ENCODE data around the gene CAMK2G. TPM values are rescaled to one million over a fixed set of nuclear protein-coding genes. Genes with fewer than 3 reads are reported as not detected.
A peak's percentile ranks its signal among the peaks of the same experiment; 100 is the strongest.

Gene CAMK2G
- total RNA-seq, 1 donor from 2014 or later = 56.1 TPM

DNA sequence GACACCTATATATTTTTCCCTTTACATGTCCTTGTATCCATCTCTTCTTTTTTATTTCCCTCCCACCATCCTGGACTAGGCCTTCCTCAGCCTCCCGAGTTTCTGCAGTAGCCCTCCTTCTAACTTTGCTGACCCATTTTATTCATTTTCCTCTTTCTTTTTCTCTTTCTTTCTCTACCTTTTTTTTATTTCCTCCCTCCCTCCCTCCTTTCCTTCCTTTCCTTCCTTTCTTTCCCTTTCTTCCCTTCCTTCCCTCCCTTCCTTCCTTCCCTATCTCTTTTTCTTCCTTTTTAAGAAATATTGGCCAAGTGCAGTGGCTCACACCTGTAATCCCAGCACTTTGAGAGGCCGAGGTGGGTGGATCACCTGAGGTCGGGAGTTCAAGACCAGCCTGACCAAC lies 9.7 kb upstream of the CAMK2G start:
- no peak for DNase-seq (ENCODE audit: low spot score)

DNA sequence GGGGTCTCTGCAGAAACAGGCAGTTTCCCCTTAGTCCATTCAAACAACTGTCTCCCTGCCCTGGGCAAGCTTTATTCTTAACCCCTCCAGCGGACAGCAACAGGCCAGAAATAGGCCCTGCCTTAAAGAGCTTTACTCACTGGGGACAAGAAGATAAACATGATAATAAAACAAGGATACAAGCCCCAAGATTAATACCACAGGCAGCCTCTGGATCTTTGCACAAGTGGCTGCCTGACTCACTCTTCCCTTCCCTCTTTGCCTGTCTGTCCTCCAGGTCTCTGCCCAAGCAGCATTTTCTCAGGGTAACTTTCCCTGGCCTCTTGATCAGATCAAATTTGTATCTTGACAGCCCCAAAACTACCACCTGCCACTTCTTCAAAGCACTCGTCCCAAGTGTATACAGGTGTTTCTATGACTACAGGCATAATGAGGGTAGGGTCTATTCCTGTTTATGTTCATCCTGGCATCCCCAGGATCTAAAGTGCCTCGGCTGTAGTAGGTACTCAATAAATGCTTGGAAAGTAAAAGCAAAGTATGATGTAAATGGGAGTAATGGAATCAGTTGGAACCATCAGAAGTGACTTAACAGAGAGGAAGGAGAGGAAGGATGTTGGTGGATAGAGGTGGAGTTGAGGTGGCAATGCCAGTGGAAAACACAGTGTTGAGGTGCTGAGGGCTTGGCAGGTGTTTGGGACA lies 7.0 kb upstream of the CAMK2G start:
- DNase-seq (ENCODE audit: low spot score) = no peak

DNA sequence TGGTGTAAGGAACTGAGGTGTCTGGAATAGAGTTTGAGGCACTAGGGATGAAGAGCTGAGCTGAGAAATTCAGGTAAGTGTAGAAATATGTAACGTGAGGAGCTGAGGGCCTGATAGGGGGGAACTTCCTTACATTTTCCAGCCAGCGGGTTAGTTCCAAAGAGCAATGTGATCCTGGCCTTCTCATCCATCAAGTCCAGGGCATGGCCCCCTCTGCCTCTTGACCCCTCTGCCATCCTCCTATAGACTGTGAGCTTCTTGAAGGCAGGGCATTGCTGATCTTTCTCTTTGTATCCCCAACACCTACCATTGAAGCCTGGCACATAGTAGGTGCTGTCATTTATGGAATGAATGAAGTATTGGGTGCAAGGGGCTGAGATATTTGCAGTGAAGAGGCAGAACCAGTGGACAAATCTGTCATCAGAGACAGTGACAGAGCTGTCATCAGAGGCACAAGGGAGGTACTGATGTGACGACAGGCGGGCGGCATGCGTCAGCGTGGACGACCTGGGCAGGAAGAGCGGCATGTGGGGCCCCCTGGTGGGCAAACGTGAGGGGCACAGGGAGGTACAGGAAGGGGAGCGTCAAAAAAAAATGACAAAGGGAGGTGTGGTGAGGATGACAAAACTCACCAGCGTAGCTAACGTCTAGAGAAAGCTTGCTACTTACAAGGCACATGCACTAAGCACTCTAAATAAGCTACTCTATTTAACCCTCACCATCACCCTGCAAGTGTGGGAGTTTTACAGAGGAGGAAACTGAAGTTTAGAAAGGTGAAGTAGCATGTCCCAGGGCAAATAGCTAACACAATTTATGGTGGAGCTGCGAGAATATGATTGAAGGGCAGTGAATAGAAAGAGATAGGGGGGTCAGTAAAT lies 5.2 kb upstream of the CAMK2G start:
- DNase-seq (ENCODE audit: low spot score) = peak; percentile 80

DNA sequence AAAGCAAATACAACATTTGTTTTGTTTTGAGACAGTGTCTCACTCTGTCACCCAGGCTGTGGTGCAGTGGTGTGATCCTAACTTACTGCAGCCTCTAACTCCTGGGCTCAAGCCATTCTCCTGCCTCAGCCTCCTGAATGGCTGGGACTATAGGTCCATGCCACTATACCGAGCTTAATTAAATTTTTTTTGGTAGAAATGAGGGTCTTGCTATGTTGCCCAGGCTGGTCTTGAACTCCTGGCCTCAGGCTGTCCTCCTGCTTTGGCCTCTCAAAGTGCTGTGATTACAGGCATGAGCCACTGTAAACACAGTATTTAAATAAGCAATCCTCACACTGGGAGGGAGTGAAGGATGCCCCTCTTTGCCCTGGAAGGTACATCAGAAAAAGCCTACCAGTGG lies 4.0 kb upstream of the CAMK2G start:
- DNase-seq (ENCODE audit: low spot score) = no peak

DNA sequence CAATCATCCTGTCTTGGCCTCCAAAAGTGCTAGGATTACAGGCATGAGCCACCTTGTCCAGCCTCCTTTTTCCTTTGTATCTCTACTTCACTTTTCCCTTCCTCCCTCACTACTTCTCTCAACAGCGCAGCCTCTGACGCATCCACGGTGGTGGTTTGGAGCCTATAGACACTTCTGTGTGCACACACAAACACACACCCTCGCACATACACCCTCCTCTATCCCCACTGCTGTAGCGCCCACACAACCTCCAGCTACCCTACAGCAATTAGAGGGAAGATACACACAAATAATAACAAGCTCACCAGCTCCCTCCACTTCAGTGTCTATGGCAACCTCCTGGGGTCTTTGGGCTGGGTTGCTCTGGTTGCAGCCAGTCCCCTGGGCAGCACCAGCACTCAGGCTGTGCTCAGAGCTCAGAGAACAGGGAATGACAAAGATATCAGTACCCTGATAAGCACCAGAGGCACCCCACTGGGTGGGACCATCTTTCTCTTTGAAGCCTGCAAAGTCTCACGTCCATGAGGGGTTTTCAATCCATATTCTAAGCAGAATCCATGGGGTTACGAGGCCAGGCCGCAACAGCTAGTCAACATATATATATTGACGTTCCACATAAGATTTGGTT lies 3.3 kb upstream of the CAMK2G start:
- DNase-seq (ENCODE audit: low spot score) = no peak

DNA sequence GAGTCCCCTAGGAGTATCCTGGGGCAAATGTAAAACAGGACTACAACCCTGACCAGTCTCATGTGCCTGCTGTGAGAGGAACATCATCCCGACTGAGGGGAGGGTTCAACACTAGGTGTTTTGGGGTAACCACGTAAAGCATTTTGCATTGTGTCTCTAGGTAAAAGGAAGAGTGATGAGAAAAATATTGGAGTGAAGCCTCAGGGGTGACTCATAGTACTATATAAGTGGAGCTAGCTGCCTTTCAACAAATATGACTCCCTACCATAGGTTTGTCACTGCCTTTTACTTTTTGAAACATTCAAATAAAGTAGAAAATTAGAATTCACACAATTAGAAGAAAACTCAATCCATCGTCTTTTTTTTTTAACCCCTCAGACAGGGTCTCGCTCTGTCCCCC lies 2.6 kb upstream of the CAMK2G start:
- DNase-seq (ENCODE audit: low spot score) = no peak

DNA sequence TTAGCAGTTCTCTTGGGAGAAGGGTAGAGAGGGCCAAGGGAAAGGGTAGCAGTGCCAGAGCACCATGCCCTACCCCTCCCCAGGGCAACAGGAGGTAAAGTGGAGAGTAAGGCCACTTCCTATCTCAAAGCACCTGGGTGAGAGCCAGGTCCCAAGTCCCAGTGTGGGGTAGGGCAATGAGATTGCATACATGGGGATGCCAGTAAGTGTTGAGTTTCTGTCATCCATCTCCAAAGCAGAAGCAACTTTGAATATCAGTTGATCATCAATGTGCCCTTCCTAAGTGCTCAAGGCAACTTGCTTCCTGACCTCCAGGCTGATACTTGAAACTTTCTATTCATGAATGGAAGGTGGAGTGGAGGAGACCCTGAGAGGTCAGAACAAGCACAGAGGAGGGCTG lies 2.2 kb upstream of the CAMK2G start:
- DNase-seq (ENCODE audit: low spot score) = no peak

DNA sequence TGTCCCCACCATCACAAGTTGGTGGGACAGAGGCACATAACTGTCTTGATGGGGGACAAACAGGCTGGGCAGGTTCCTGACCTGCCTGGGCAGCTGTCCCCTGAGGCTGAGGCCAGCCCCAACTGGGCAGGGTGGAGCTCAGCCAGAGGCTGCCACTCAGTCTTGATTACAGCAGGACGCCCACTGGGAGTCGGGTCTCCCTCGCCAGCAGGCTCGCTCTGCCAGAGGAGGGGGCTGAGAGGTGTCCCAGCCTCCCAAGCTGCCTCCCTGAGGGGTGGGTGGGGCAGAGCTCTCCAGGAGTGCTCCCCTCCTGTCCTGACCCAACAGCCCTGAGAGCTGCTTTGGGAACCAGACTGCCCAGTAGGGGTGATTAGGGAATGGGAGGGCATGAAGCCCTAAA lies 1.8 kb upstream of the CAMK2G start:
- DNase-seq (ENCODE audit: low spot score) = no peak

DNA sequence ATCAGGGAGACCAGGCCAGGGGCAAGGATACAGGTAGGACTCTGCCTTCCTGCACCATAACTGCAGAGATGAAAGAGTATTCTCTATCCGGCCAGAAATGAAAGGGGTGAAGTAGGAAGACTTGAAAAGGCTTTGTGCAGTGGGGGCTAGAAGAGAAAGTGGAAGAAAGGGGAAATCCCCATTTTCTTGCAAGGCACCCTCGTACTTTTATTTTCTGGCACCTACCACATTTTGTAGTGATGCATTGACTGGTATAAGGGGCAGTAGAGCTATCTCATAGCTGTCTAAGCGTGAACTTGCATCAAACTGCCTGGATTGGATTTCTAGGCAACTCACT lies 752 bp upstream of the CAMK2G start:
- no peak for DNase-seq (ENCODE audit: low spot score)

DNA sequence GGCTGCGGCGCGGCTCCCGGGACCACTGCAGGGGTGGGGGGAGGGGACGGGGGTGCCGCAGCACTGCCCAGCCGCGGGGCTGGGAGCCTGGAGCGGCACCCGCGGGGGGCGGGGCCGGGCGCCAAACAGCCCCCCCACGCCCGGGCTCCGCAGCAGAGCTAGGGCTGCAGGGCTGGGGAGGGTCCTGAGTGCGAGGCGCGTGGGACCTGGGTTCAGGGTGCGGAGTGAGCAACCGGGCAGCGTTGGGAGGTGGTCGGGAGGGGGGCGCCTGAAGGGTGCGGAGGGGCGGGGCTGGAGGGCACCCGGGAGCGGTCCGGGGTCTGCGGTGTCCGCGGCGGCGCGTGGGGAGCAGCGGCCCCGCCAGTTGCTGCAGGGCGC lies 528 bp downstream of the CAMK2G start:
- DNase-seq (ENCODE audit: low spot score) = no peak

DNA sequence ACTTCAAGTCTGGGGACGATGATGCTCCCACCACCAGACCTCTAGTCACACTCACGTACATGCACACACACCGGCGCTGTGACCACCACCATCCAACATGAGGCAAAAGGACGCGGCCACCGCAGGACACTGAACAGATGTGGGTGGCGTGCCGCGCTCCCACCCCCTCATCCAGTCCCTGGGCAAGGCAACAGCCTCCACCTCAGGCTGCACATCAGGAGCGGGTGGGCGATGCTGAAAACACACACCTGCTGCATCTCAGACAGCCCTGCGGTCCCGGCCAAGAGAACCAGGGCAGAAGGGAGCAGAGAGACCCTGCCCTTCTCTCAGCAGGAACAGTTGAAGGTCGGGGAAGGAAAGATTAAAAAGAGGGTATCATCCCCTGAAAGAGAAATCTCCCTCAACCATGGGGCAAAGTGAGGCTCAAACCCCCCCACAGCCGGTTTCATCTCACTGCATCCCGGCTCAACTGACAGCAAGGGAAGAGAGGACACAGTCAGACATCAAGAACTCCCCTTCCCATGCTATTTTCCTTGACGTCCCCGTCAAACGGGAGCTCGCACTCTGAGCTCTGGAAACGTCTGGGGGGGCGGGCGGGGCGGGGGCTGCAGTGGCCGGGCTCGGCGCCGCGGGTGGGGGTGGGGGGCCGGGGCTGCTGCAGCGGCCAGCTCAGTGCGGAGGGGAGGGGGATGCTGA lies 1.1 kb downstream of the CAMK2G start:
- DNase-seq (ENCODE audit: low spot score) = no peak

DNA sequence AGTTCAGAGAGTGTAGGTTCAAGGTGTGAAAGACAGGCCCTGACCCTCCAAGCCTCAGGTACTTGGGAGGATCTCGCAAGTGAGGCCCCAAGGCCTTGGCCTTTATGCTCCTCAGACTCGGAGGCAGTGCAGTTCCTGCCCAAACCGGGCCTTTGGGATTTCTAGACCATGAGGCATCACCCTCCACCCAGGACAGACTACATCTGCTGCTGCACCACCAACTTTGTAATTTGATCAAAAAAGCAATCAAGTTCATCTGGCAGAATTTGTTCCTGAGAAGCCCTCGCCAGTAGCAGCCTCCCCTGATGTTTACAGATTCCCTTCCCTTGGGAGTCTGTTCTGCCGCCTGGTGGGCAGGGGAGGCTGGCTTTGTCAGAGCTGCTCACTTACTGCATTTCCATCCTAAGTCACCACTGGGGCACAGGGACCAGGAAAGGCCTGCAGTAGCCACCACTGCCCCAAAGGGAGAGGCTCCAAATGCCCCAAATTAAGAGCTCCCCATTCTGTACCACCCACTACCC lies 2.1 kb downstream of the CAMK2G start:
- DNase-seq (ENCODE audit: low spot score) = no peak

DNA sequence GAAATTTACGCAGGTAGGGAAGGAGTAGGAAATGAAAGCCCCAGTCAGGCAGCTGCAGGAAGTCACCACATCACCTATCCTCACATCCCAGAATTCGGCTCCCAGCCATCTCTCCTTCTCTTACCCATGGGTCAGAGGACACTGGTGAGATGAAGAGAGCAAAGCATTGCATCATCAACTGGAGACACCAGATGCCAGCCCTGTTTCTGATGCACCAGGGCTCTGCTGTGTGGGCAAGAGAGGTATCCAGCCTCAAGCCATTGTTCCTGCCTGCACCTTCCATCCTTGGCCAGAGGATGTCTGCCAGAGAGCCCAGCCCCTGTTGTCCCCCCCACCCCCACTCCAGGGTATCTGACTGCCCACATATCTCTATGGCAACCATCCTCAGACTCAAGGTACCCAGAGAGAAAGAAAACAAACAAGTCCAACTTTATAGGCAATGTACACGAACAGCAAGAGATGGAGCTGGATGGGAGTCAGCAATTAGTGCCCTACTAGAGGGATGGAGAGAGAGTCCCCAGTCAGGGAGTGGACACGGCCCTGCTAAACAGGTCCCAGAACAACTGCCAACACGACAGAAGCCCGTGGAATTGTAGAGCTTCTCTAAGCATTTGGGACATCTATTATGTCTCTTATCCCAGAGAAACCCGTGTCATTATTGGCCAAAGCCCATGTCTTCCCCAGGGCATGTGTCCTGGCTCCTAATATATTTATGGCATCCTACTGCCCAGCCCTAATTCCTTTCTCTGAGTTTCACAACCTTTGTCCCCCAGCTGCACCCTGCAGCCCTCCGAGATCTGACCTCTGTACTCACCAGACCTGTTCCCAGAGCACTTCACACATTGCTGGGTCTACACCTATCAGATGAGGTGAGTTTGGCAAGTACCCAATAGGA lies 2.8 kb downstream of the CAMK2G start:
- DNase-seq (ENCODE audit: low spot score) = no peak

DNA sequence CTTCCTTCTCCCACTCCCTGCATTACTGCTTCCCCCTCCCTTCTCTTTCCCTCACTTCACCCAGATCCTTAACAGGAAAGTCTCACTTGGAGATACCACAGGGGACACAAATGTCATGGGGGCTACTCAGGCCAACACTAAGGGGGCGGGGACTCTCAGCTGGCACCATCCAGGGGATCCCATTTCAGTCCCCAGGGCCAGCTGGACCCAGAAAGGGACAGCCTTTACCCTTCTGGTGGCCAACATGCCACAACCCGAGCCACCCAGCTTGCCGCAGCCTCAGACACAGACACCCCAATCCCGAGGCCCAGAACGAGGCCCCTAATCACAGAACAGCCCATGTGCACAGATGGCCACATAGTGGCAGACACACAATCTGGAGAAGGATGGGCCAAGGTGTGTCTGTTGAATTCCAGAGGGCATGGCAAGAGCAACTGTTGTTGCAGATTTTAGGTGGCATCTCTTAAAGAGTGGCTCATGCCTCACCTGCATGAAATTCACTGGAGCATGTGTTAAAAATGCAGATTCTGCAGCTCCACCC lies 5.6 kb downstream of the CAMK2G start:
- DNase-seq (ENCODE audit: low spot score) = no peak

DNA sequence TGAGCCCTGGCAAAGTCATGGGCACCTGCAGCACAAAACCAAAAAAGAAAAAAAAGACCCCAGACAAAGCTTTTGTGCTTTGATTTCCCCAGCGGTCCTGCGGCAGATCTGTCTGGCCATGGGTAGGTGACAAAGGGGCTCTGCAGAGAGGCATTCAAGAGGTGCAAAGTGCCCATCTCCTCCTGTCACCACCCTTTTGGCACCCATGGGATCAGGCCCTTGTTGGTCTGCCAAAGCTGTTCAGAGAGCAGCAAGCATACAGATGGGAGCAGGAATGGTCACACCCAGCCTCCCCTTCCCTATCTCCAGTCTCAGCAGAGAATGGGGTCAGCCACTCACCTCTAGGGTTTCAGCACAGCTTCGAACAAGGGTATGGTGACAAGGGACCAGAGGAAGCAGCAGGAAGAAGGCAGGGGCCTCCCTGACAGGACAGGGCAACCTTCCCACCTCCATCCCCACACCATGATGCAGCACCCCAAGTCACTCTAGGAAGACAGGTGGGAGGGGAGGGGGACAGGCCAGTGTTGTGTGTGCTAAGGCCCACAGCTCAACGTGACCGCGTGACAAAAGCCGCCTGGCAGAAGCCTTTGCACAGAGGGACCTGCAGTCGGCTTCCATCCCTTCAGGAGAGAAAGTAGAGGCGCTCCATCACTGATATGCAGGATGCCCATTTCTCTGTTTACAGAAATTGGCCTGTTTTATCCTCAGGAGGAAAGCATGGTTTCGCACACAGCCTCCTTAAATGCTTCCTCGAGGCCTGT lies 6.3 kb downstream of the CAMK2G start:
- no peak for DNase-seq (ENCODE audit: low spot score)

DNA sequence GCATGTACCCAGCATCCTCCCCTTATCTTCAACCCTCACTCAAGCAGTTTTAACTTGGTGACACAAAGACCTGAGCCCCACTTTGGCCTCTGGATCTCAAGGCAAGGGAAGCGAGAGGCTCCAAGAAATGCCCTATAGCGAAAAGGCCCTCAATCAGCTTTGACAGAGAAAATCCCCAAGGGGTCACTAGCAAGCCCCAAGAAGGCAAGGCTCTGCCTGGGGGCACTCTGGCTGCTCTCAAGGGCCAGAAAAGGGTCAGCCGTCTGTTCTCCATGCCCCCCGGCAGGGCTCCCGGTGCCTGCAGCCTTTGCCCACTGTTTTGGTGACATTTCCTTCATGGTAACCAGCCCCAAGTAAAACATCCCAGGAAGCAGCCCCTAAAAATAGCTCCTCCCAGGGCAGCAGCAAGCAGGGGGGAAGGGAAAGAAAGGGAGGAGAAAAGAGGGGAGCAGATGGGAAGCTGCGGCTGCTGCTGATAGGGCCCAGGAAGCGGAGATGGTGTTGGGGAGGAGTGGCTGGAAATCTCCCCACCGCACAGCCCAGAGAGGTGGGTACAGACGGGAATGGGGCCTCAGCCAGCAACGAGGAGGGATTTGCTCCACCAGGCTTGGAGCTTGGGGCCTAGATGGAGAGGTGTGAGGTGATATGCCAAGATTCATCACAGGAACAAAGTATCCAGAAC lies 7.1 kb downstream of the CAMK2G start:
- DNase-seq (ENCODE audit: low spot score) = peak; percentile 79

DNA sequence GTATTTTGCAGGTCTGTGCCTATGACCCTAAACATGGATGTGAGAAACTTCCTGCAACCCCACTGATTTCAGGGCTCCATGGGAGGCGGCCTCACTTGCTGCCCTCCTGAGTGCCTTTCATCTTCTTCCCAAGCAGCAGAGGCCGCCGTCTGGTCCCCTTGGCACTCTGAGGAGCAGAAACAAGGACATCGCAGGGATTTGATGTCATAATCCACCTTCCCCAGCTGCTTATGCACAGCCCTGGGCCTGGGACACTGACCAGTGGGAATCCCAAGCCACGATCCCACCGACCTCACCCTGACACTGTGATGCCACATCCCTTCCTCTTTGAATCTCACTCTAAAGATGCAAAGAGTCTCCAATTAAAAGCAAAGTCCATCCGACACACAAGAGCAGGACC lies 7.7 kb downstream of the CAMK2G start:
- DNase-seq (ENCODE audit: low spot score) = no peak

DNA sequence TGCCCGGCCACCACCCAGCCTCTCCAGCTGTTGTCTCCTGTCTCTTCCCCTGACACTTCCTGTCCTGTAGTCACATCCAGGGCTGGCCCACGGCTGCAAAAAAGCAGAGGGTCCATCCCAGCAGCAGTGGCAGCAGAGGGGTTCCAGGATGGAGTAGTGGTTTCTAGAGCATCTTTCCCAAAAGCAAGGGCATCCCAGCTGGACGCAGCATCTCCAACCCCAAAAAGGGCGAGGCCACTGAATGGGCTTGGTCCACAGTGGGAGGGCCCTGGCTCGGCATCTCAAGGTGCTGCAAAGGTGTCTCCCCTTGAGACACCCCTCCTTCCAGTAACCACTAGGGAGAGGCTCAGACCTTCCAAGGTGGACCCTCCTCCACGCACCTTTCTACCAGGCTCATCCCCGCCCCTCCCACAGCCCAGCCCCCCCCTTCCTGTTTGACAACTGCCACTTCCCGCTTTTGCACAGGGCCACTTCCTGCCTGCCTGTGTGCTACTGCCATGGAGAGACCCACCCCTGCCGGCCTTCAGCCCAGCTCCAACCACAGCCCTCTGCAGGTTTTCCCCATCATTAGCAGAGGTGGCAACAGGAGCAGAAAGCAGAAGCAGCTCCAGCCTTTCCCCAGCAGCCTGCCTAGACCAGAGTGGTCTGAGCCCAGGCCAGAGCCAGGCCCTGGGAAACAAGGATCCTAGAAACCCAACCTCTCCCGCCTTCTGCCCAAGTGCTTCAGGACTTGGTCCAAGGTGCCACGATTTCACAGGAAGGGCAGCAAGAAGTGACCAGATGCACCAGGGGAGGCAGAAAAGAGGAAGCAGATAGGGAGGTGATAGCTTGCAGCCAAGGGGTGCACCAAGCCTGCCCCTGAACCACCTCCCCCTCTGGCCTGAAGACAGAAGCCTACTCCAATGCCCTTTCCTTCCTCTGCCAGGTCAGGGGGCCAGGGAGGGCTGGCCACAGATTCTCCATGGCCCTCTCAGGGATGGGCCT lies 8.6 kb downstream of the CAMK2G start:
- DNase-seq (ENCODE audit: low spot score) = peak; percentile 20

Data from umbilical cord (tissue), 2 donors.